HG03342 (cell line): Measurements from ENCODE around the gene RFT1.

Experiments used
- ATAC-seq: cut with Tn5 transposase; IDR thresholded peaks from one replicate; pipeline ENCODE4 v1.9.1; 2021; ENCODE audit warnings: mild to moderate bottlenecking, moderate library complexity; ENCODE audit not compliant: unreplicated experiment

The RFT1 gene

DNA sequence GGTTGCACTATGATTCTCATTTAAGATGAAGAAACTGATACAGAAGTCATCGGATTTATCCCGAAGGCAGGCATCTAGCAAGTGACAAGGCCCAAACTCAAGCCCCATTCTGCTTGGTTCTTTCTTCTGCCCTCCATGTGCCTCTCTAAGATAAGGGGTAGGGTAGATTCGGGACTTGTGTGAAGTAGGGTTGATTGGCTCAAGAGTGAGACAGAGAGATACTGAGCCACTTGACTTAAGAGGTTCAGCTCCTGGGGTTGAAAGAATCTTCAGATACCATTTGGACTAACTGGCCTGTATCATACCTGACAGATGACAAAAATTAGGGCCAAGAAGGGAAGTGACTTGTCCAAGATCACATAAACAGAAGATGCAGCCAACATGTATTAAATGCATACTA, 891 bp downstream of the RFT1 start:
- no peak for ATAC-seq

DNA sequence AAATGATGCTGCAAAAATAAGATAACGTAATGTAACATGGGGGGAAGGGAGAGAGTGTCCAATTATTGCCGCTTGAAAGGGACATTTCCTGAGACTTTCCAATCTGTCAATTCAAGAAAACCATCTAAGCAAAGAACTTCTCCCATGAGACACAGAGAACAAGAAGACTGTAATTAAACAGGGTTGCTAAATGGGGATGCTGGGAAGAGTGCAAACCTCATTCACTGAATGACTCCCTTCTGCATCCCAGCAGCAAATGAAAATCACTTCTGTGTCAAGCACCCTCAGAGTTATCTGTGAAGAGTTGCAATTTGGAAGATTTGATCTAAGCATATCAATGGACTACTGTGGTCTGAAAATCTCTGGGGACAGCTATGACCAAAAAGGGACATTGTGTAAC, 3.6 kb downstream of the RFT1 start:
- no peak for ATAC-seq

DNA sequence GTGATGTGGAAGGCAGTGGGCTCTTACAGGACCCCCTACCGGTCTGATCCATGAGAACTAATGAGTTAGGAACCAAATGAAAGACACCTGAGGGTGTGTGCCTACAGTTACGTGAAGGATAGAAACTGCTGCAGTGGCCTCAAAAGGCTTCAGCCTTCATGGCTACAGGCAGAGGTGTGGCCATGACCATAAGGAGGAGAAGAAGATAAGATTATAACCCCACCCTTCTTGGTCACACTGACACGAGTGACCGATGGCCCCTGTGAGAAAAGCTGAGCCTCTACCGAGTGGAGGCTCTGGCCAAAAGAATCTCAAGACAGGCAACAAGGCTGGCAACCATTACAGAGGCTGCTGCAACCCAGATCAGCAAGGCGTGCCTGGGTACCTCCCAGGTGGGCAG, 6.3 kb downstream of the RFT1 start:
- ATAC-seq = no peak

DNA sequence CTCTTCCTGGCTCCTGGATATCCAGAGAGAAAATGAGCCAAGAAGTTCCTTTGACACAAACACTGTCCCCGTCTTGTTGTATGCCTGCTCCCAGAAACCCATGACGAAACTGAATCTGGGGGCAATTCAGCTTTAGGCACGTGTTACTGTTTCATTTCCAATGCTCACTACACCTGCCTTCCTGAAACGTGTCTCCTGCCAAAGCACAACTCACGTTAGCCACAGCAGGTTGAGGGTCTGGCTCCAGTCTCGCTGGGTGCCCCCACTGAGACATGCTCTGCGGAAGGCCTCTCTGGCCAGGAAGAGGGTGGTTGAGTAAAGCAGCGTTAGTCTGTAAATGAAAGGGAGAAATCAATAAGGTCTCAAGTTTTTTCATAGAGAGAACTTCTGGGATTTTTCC, 6.7 kb downstream of the RFT1 start:
- no peak for ATAC-seq

DNA sequence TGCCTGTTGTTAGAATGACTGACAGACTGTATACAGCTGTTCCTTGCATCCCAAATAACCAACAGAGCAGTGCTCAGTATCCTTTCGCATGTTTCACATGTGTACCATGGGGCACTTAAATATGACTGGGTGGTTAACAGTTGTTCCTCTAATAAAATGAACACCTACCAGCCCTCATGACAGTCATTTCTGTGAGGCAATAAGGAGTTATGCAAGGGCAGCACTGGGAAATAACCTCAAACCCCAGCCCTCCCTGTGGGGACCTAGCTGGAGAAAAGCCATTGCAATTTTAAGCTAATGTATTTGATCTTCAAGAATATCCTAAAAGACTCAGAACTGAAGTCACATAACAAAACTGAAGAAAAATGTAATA, 7.3 kb downstream of the RFT1 start:
- no peak for ATAC-seq

DNA sequence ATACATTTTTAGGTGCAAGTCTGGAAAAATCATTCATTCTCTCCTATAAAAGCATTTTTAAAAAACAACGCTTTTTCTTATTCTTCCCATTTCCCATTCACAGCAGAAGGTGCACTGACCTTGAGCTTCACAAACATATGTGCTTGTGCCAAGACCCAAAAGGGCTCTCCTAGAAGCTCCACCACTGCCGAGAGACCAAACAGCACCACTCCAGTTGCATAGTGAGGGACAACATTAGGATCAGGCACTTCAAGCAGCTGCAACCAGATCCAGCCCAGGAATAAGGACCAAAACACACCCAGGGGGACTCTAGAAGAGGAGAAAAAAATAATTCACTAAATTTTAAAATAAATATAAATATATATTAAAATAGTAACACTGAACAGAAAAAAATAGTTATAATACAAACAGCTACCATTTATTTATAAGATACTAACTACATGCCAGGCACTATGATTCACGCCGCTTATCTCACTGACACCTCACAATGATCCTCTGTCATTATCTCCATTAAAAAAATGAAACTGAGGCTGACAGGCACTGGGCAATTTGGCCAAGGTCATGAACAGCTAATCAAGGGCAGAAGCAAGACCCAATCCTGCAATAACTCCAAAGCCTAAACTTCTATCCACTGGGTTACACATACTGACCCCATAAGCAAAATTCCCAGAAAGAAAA, 7.8 kb downstream of the RFT1 start:
- ATAC-seq = no peak

DNA sequence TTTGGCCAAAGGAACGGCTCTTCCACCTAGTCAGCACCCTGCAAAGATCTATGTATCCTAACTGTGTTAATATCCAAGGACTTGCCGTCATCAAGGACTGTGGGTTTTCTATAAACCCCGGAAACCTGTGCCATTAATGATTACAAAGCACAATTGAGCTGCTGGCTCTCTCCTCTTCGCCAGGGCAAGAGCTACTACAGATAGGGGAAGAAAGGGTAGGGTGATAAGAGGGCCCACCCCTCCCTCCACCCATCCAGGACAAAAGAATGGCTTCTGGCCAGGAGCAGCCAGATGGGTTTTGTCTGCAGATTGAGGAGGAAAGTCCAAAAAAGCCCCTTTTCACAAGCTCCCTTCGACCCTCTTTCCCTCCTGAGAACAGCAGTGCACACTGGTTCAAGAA, 9.9 kb downstream of the RFT1 start:
- ATAC-seq = no peak

DNA sequence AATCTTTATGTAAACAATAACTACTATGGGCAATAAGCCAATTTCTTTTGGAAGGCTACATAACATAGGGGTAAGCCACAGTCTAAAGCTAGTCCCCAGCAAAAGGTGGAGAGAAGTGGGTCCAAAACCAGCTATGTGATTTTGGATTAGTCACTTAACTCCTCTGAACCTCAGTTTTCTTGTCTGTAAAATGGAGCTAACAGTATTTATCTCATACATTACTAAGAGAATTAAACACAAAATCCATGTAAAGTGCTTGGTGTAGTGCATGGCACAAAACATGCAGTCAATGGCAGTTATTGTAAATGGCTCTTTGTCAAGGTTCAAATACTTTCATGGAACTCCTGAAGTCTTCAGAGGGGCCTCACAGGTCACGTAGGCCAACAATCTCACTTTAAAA, 13.3 kb downstream of the RFT1 start:
- no peak for ATAC-seq

DNA sequence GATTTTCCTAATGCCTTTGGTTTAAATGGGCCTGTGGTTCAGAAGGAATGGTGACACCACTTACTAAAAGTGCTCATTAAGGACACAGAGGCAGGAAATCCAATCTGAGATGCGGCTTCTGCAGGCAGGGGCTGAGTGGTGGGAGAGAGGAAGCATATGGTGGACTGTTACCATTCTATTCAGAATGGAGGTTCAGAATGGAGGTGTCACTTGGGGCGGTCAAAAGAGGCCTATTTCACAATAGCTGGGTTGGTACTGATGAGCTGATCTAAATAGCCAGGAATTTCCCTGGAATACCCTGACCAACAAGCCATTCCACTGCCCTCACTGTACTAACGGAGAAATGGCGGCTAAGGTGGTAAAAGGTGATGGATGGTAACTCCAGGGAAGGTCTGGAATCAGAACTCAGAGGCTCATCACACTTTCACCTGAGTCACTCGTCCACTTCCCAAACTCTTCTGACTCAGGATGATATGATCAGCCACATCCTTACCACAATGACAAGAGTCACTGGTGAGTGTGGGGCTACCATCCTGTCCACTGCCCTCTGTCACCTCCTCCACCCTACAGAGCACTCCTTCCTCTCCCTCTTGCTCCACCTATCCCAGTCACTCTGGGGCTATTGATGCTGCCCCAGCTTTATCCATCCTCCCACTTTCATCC, 15.7 kb downstream of the RFT1 start:
- ATAC-seq = no peak

DNA sequence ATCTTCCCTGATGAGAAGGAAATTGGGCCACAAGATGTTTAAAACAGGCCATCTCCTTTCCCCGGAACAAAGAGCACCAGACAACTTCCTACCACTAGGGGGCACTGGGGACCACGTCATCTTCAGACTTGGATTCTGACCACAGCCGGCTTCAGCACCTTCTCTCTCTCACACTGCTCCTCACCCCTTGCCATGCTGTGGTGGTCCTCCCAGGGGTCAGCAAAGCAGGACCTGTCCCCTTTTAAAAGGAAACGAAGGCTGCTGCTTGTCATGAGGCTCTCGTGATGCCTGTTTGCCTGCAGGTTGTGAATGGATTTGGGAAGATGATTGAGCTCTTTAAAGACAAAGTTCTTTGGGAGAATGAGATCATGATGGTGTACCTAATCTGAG, 16.2 kb downstream of the RFT1 start:
- peak; percentile 52 for ATAC-seq

DNA sequence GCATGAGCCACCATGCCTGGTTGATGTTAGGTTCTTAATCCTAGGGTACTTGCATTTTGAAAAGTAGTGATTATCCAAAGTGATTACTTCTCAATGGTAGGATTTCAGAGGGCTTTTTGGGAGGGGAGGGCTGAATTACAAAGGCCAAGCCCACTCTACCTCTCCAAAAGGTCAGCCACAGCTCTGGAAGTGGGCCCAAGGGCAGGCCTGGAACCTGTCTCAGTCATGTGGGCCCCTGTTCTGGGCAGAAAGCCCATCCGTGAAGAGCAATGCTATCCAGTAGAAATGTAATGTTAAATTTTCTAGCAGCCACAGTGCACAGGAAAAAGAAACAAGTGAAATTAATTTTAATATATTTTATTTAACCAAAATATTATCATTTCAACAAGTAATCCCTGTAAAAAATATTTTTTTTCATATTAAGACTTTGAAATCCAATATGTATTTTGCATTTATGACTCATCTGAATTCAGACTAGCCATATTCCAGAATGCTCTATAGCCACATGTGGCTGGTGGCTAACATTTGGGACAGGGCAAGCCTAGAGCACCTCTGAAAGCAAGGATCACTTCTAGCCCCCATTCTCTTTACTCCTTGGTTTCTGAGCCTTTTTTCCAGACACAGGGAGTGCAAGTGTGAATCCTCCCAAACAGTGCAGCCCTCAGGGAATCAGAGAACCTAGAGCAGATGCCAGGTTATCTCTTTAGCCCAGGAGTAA, 16.8 kb downstream of the RFT1 start:
- ATAC-seq = no peak

DNA sequence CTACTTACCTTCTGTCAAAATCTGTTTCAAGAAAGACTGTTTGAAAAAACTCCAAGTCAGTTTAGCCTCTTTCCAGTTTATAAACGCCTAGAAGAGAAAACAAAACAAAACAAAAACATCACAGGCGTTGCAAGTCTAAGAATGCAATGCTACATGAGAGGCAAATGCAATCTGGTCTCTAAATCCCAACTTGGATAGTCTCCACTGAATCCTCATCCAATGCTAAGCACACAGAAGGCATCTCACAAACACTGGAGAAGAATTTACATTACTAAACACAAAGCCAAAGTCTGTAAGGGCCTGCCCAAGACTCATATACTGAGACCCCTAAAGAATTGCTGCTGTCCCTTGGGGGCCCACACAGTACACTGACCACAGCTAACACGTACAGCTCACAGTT, 18.4 kb downstream of the RFT1 start:
- ATAC-seq = no peak

DNA sequence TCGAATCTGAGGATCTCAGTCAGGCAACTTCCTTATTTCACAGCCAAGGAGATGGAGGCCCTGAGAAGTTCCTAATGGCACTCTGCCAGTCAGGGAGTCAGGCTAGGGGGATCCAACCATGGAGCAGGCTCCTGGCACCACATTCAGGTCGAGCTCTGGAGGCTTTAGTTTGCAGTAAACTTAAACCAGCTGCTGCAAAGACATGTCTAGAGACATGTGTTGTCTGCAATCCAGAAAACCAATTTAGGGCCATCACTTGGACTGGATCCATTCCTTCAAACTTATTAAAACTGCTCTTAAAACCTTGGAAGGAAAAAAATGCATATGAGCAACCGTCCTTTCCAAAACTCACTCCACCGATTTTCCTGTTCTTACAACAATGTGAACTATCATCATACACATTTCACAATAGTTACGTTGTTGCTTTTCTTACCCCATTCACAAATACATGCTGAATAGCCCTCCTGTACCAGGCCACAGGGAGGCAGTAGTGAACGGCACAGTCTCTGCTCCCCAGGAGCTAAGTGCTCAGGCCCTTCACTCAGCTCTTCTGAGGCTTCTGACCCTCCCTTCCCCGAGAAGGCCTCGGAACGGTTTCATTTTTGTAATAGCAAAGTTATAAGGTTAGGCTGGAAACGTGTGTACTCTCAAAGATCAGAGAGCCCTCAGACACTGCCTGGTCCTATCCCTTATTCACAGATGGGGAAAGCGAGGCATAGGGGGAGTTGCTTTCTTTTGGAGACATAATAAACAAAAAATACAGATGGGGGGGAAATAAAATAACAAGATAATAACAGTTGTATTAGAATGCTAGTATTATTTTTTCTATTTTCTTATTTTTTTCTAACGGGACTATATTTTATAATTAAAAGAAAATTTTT, 20.1 kb downstream of the RFT1 start:
- ATAC-seq = no peak

DNA sequence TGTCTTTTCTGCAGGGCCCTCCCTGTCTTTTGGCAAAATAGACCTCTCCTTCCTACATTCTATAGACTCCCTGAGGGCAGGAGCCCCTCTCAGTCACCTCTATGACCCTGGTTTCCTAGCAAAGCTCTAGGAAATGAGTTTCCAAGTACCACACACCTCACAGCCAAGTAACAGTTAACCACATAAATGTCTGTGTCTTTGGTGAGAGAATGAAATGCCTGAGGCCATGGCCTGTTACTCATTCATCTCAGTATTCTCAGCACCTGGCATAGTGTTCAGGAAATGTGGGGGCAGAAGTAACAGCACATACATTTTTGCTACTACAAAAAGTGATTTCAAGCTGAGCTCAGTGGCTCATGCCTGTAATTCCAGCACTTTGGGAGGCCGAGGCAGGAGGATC, 21.0 kb downstream of the RFT1 start:
- no peak for ATAC-seq

DNA sequence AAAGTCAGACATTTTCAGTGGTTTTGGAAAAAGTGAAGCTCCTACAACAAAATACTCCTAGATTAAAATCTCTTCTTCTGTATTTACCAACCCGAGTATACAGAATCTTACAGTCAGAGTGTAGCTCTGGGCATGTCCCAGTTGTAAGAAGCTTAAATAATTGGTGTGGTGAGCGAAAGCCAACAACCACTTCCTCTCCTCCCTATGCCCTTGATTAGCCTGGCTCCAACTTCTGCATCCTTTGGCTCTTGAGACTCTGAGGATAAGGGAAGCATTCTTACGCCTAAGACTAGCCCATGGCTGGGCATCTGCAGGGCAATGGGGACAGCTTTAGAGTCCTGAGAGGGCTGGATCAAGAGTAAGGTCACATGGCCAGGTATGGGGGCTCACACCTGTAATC, 25.5 kb downstream of the RFT1 start:
- no peak for ATAC-seq

DNA sequence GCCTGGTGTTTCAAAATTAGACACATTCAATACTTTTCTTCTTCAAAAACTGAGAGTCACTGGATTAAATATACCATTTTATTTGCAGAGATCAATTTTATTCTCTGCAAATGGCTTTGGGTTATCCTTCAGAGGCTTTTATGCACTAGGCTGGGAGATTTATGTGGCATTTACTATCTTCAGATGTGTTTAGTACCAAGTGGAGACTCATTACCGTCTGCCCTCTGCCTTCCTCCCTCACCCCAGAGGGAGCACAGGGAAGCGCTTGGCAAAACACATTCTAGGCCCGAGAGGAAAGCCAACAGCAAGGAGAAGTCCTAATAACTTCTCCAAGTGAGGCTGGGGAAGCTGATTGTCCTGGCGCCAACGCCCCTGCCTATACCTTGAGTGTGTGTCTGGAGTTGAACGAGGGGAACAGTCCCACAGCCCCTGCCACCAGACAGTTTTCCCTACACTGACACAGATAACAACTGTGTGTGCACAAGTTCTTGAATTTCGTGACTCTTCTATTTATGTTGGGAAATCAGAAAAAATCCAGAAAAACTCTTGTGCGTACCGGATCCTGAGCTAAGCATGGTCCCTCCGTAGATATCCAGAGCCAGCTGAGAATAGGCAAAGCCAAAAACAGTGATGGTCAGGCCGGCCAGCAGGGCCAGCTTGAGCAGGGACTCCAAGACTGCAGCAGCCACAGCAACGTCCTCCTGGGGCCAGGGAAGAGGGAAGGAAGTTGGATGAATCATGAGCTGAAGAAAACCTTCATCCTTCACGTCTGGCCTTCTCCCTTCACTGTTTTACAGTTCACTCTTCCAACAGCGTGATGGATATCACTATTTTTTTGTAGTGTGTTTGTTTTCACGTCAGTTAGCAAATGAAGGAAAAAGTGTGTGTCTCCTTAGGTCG, 26.6 kb downstream of the RFT1 start:
- ATAC-seq = no peak

DNA sequence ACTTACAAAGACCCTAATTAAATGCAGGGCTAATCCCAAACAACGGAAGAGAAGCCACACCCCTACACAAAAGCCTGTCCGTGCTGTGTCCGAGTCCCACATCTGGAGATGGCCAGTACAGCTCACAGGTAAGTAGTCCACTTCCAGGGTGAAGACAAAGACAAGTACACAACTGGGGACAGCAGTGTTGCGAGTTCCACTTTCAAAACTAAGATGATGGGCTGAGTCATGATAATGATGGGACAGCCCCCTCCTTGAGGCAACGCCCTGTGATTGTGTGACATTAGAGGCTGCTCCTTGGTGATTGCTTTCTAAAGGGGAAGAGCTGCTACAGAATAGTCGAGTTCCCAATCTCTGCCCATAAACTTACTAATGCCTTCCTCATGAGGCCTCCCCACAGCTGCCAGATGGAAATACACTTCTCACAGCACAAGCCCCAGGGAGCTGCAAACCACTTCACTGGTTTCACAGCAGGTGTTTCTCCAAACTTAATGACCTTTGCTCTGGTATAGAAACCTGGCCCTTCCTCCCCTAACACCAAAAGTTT, 27.6 kb downstream of the RFT1 start:
- ATAC-seq = peak; percentile 88

DNA sequence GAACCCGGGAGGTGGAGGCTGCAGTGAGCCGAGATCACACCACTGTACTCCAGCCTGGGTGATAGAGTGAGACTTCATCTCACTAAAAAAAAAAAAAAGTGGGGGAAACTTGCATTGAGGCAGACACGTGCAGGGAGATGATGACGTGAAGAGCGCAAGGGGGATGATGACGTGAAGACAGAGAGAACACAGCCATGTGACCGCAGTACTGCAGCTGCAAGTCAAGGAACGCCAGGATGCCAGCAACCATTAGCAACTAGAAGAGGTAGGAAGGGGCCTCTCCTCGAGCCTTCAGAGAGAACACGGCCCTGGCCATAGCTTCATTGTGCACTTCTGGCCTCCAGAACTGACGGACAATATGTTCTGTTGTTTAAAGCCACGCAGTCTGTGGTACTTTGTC, 28.3 kb downstream of the RFT1 start:
- ATAC-seq = no peak

DNA sequence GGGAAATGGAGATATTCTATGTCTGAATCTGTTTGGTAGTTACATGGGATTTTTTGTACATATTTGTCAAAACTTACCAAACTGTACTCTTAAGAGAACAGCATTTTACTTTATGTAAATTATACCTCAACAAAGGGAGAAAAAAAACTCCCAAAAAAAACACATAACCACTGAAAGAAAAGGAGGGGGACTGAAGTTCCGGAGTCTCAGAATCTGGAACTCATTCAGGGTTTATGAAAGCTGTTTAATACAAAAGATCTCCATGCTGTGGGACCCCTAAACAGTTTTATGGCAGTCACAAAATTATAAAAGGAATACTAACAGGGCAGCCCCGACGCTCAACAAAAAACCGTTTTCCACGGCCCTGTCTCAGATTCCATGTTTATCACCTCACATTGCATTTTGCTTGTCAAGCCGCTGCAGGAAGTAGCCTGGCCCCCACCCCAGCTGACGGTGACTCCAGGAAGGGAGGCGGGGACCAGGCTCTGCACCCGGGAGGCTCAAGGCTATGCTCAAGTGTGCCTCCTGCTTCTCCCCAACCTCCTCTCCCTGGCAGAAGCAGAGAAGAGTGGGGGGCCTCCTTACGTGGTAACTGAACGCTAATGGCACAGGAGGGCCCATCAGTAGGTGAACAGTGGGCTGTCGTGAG, 29.3 kb downstream of the RFT1 start:
- ATAC-seq = no peak

DNA sequence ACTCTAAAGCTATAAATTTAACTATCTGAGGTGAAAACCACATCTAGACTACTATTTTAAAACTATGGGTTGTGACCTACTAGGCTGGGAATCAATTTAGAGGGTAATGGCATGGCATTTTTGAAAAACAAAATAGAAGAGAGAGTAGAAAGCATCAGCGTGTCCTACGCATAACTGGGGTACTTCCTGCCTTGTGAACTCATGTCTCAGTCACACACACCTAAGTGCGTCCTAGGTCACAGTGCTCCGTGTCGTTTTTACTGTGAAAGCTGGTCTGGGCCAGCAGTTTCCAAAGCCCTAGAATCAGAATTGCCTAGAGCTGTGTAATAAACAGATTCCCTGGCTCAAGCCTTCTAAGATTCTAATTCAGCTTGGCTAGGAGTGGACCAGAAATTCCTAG, 32.3 kb downstream of the RFT1 start:
- ATAC-seq = no peak
